GM21447 (cell line): ENCODE measurements around the gene CD79A.
"Not testable (repeated sequence)": the region's sequence is repeated elsewhere in the genome, so short reads cannot be mapped to it uniquely, and the experiment has no call there.

Source experiments
- ATAC-seq: cut with Tn5 transposase; IDR thresholded peaks from one replicate; pipeline ENCODE4 v1.9.1; 2021; ENCODE audit not compliant: unreplicated experiment

The CD79A gene

DNA sequence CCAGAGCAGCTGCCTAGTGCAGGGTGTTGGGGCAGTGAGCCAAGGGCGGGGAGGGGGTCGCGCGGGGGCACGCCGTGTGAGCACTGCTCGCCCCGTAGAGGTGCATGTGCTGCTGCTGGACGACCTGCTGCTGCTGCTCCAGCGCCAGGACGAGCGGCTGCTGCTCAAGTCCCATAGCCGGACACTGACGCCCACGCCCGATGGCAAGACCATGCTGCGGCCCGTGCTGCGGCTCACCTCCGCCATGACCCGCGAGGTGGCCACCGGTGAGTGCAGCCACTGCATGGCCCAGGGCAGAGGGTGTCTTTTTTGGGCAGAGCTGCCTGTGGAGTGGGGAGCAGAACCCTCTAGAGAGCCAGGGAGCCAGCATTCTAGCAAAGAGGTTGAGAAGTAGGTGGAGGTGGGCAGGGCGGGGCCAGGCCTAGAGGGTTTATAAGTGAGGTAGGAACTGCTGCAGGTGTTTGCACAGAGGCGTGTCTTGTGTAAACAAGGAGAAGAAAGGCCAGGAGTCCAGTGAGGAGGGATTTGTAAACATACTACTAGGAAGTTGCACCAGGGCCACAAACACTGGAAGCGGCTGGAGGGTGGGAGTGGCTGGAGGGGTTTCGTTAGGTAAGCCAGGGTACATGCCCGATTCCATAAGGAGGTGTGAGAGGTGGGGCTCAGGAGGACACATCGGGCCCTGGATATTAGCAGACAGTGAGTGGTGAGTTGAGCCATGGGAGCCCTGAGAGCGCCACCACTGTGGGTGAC lies 27.2 kb downstream of the CD79A start:
- no peak for ATAC-seq

DNA sequence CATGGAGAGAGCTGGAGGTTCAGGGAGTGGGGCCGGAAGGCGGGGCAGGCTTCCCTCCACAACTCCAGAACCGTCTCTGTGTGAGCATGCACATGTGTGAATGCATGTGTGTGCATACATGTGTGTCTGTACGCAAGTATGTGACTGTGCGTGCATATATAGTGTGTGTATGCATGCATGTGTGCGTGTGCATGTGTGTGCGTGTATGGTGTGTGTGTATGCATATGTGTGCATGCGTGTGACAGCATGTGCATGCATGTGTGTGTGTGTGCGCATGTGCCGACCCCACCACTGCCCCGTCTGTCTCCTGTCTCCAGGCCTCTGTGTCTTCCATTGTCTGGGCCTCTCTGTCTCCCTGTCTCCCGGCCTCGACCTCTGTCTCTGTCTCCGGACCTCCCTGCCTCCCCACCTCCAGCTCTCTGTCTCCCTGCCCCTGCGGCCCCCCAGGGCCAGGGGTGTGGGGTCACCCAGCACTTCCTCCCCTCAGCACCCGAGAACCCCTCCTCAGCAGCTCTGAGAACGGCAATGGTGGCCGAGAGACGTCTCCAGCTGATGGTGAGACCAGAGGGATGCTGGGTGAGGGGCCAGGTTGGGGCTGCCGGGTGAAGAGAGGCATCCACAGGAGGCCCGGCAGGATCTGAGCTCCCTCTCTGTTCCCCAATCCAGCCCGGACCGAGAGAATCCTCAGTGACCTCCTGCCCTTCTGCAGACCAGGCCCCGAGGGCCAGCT lies 28.4 kb downstream of the CD79A start:
- no peak for ATAC-seq

DNA sequence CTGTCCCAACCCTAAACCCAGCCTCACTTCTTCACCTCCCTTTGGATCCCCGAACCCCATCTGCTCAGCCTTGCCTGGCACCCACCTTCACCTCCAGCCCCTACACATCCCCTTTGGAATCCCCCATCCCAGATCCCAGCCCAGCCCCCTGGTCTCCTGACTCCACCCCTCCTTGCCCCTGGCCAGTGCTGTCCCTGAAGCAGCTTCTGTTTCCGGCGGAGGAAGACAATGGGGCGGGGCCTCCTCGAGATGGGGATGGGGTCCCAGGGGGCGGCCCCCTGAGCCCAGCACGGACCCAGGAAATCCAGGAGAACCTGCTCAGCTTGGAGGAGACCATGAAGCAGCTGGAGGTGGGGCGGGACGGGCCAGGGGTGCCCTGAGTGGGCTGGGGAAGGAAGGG lies 29.2 kb downstream of the CD79A start:
- ATAC-seq: no peak

DNA sequence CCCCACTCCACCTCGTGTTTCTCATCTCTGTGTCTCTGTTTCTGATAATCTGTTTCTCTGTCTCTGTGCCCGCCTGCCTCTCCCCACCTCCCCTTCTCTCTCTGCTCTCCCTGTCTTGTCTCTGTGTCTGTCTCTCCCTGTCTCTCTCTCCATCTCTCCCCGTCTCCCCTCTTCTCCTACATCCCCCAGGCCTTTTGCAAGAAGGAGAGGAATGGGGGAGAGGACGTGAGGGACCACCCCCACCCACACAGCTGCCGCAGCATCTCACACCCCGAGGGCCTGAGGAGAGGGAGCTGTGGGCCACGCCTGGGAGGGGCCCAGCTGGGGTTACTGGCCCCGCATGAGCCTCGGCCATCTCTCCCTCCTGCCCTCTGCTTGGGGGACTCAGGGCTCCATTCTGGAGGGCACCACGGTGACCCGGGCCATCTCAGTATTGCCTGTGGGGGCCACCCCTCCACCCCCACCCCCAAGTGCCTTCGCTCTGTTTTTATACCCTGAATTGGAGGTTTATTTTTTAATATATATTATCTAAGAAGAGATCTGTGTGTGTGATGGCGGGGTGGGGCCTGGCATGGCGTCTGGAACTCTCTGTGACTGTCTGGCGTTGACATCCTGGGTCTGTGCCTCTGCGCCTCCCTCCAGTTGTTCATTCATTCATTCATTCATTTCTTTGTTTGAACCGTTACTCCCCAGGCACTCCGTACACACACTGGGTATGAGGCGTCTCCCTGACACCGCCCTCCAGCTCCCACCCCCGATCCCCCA lies 30.0 kb downstream of the CD79A start:
- ATAC-seq: no peak

DNA sequence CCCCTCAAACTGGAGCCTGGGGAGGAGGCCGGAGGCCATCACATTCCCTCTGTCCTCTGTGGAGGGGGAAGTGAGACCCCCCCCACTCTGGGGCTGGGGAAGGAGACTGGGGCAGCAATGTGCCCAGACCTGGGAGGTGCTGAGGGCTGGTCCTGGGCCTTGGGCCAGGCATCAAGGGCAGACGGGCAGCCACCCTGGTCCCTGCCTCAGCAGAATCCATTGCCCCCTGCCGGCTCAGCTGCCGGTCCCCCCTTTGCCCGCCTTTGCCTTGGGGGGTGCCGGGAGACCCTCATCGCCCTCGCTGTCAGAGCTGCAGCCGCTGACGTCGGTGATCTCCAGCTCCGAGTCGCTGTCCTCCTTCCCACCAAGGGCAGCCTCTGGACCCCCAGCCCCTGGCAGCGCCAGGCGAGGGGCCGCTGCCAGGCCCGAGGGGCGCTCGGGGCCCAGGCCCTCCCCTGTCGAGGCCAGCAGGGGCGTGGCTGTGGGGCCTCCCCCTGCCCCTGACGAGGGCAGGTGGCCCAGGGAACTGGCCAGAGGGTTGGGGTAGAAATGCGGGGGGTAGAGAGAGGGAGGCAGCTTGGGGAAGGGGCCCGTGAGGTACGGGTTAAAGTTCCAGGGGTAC lies 31.0 kb downstream of the CD79A start:
- ATAC-seq: no peak

DNA sequence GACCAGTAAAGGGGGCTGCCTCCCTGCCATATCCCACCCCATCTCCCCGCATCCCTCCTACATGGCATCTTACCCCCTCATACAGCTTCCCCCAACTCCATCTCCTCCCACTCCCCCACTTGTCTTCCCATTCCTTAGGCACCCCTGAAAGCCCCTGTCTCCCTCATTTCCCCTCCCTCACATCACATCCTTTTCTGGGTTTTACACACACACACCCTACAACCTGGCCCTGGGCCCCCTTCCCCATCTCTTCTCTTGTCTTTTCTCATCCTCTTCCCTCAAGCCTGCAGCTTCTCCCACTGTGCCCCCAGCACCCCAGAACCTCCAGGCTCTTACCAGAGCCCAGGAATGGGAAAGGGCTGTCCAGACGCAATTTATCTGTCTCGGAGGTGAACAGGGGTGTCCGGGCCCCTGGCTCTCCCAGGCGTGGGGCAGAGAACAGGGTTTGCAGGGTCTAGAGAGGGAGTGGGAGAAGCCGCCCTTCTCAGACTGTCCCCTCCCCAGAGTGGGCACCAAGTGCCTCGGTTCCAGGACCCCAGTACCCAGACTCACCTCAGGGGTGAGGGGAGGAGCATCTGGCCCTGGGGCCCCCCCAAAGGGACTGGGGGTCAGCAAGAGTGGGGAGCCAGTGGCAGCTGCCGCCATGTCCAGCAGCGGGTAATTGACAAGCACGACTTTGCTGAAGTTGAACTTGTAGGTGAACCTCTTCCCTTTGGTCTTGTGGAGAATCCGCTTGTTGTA lies 31.8 kb downstream of the CD79A start:
- ATAC-seq: no peak

DNA sequence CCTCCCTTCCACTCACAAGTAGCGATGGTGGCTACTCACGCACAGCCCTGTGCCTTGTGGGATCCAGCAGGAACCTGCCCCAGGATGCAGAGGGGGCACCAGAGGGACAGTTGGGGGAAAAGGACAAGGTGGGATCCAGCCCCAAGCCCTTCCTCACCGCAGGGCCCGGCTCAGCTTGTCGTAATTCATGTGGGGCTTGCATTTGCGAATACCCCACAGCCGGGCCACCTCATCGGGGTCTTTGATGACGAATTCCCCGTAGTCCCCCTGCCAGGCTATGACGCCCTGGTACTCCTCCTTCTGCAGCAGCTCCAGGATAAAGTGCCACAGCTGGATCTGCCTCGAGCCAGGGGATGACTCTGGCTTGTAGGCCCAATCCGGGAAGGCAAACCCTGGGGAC lies 32.6 kb downstream of the CD79A start:
- ATAC-seq: no peak

DNA sequence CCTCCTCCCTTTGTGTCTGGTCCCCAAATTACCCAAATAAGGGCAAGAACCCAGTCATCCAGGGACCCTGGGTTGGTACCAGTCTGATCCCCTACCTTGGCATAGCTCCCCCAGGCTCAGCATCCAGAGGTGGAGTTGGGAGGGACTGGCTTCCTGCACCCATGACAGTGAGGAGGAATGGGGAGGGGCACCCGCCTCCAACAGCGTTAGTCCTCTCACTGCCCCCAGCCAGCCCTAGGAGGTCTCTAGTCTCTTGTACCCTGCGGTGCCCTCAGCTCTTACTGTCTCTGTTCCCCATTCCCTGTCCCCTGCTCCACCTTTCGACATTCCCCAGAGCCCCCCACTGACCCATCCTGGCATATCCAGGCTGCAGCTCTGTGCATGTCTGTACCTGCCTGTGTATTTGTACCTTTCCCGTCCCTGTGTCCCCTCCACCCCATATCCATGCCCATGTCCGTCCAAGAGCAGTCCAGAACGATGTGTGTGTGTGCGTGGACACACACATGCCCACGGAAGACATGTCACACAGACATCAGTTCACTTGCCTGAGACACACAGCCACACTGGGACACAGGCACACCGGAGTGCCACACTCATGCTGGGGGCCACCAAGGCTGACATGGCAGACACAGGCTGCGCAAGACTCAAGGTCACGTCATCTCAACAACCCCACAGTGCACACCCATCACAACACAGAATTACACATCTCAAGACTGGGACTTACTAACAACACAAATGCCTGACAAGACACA lies 33.3 kb downstream of the CD79A start:
- ATAC-seq: no peak

DNA sequence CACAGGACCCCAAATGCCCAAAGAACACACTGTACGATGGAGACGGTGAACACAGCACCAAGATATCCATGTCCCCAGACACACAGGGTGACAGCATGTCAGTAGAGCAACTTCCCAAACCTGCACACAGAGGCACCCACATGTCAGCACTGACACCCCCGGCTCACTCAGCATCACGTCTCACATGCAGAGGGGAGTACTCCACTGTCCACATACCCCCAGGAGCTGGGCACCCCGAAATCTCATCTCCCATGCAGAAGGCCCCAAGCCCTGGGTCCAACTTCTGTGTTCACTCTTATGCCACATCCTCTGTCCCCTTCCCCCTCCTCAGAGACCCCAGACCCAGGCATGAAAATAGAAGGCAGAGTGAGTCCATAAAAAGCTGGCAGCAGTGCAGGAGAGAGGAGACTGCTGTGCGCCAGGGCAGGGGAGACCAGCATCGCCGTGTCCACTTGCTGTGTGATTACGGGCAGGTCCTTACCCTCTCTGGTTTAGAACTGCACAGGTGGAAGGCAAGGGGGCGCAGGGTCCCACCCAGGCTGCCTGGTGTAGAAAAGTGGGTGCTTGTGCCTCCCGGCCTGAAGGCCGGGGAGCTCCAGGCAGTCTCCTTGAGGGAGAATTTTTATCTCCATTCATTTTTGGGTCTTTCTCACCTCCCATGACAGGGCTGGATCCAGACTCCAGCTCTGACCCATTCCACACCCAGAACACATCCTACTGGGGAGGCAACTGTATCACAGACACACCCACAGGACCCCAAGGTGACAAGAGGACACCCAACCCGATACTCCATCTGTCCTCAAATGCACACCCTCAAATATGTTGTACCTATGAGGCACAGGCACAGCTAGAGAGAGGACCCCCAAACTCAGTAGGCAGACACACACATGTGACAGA lies 34.2 kb downstream of the CD79A start:
- no peak for ATAC-seq

DNA sequence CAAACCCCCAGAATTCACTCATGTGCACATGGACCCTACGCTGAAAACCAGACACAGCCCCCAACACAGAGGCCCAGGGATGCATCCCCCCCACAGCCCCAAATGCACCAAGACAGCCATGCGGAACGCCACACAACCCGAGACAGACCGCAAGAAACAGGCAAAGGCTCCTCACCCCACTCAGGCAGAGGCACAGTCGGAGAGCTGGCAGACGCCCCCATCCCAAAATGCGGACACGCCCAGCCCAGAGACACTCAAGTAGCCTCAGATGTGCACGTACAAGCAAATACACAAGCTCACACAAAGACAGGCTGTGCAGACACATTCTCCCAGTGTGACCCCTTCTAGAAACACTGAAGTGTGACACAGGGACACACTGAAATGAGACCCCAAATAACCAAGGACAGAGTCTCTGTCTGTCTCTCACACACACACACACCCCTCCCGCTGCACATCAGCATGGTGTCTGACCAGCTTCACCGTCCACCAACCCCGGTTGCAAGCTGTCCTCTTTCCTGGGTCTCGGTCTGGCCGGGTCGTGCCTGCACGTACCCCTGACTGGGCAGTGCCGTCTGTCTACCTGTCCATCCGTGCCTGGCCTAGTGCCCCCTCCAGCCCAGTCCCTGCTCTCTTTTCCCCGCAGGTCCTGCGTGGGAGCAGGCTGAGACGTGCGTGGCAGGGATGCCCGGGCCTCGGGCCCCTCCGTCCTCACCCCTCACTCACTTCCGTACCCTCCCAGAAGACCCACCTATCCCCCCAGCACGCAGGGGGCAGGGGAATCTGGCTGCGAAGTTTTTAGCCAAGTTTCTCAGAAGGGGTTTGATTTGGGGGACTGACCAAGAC lies 35.0 kb downstream of the CD79A start:
- ATAC-seq: no peak

DNA sequence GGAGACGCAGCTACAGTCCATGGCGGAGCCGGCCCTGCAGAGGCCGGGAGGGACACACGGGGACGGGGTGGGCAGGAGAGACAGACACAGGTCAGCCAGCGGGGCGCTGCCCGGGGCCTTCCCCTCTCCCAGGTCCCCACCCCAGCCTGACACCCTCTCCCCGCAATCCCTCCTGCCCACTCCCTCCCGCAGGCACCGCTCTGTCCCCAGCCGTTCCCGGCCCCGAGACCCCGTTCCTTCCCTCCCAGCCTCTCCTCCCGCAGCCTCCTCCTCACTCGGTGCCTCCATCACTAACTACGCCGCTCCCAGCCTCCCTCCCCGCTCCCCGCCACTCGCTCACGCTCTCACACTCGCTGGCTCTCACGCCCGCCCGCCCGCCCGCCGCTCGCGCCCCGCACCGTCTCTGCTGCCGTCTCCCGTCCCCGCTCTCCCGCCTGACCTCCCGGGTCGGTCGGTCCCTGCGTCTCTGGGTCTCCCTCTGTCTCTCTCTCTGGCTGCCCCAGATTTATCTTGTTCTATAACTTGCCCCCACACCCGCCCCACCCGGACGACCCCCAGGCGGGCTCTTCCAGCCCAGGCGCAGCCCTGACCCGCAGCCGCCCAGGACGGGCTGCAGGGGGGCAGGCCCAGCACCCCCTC lies 35.9 kb downstream of the CD79A start:
- no peak for ATAC-seq

DNA sequence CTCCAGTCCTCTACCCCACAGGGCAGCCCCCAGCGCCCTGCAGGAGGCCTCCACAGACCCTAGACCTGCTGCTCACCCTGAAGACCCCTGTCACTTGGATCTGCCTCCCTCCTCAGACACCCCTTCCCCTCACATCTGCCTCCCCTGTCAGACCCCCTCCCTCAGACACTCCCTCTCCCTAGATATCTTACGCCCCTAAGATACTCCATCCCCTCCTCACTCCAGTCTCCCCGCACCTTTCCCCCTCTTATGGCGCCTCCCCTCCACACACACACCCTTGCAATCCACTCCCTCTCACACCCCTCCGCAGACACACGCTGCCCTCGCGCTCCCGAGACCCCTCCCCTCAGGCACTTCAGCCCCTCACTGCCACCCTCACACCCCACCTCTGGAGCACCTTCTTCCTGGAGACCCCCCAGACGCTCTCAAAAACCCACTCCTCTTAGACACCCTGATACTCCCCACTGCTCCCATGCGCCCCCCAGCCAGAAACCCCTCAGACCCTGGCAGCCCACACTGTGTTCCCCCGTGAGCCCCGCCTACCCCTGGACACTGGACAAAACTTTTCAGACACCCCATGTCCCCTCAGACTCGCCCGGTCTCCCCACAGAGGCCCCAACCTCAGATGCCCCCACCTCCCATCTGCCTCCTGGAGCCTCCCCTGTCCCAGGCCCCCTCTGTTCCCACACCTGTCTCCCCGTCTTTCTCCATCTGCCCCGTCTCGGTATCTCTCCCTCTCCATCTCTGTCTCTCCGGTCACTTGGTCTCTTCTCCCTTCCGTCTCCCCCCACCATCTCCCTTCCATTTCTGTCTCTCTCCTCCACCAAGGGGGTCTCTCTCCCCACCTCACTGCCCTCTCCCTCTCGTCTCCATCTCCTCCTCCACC lies 36.7 kb downstream of the CD79A start:
- ATAC-seq: no peak

DNA sequence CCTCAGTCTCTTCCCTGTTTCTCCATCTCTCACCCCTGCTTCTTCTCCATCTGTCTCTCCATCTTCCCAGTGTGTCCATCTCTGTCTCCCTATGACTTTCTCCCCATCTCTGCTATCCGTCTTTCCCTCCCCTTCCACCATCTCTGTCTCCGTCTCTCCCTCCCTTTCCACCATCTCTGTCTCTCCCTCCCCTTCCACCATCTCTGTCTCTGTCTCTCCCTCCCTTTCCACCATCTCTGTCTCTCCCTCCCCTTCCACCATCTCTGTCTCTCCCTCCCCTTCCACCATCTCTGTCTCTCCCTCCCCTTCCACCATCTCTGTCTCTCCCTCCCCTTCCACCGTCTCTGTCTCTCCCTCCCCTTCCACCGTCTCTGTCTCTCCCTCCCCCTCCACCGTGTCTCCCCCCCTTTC lies 37.4 kb downstream of the CD79A start:
- ATAC-seq: not testable (repeated sequence)

DNA sequence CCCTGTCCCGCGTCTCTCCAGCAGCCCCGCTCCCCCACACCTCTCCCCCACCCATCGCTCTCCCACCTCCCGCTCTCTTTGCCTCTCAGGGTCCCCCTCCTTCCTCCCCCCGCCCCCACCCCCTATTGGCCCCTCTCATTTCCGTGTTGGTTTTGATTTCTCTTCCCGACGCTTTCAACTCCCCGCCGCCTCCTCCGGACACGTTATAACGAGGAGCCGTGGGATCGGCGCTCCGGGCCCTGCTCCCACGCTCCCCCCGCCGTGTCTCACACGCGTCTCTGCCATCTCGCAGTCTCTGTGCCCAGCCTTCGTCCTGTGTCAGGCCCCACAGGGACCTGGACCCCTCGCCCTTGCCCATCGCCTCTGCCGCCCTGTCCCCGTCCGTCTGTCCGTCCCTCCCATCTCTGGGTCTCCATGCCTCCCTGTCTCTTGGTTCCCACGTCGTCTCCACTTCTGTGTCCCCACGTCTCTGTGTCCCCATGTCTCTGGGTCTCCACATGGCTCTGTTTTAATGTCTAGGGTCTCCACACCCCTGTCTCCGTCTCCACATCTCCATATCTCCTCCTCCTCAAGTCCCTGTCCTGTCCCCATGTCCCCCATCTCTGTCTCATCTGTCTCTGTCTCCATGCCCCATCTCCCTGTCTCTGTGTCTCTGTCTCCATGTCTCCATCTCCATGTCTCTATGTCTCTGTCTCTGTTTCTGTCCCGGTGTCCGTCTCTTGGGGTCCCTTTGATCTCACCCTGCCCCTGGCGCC lies 38.1 kb downstream of the CD79A start:
- no peak for ATAC-seq

DNA sequence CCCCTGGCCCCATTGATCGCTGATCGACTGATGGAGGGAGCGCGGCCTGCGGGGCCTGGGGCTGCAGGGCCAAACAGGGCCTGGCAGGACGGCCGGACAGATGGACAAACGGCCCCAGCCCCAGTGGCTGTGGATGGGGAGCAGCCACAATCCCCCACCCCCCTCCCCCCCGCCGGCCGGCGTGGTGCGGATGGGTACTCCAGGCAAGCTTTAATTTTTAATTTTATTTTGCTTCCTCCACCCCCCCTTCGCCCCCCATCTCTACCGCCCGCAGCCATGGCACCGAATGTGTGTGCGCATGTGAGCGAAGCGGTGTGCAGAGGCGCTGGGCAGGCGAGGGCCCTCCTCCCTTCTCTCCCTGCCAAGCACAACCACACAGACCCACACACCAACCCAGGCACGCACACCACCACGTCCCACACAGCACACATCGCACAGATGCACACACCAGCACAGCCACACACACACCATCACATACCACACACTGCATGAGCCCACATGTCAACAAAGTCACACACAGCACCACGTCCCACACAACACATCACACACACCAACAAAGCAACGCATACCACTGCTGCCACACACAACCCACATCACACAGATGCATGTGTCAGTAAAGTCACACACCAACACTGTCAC lies 38.8 kb downstream of the CD79A start:
- no peak for ATAC-seq
